GM12878 (cell line): Measurements from ENCODE around the gene DDX46. TPM values are rescaled to one million over a fixed set of nuclear protein-coding genes. Genes with fewer than 3 reads are reported as not detected.
"Not testable (repeated sequence)": the region's sequence is repeated elsewhere in the genome, so short reads cannot be mapped to it uniquely, and the experiment has no call there.

Experiments used
- ATAC-seq: fragments of 200-7000 bp; cut with Tn5 transposase; 3 replicates; pipeline ENCODE4 v1.9.1; 2020; ENCODE audit warnings: mild to moderate bottlenecking, moderate library complexity
- BruUV-seq: library from RNA; stranded (reverse); fragments of 400-500 nt; replicated peaks from 2 replicates; lab custom pipeline; 2021; lab: Mats Ljungman, UMichigan
- CTCF ChIA-PET: fragments of 300-600 bp; sonication (Branson Sonifier 250); formaldehyde crosslinking; extraction: SDS; loops from one replicate; lab custom pipeline; 2021; ENCODE audit warnings: inconsistent platforms; lab: Yijun Ruan, JAX
- POLR2A ChIA-PET: fragments of 350-600 bp; formaldehyde crosslinking; extraction: SDS; loops from one replicate; lab custom pipeline; 2021; ENCODE audit warnings: inconsistent platforms; lab: Charles Lee
- RAD21 ChIA-PET: fragments of 300-600 bp; sonication (Branson Sonifier 250); formaldehyde crosslinking; loops from one replicate; lab custom pipeline; 2023; ENCODE audit warnings: antibody characterized with exemption; ENCODE audit not compliant: unreplicated experiment; lab: Charles Lee
- SMC1A ChIA-PET: fragments of 300-600 bp; sonication (Branson Sonifier 250); formaldehyde crosslinking; loops from one replicate; lab custom pipeline; 2023; ENCODE audit not compliant: unreplicated experiment, uncharacterized antibody; lab: Charles Lee
- DNase-seq: peaks from one replicate; pipeline ENCODE4 v3.0.0-alpha.2; 2011; ENCODE audit warnings: low read depth, low spot score
- FAIRE-seq: peaks from 3 replicates; lab custom pipeline; 2011; peaks lifted over from hg19 to GRCh38; lab: Jason Lieb, UNC
- H2AFZ ChIP-seq: 2 replicates; pipeline ENCODE4 v1.6.0; 2011; ENCODE audit warnings: low read depth, low read length, control low read depth; ENCODE audit not compliant: control insufficient read depth
- H3K27ac ChIP-seq: 2 replicates; pipeline ENCODE4 v1.5.1; 2011; ENCODE audit warnings: control low read depth; ENCODE audit not compliant: control insufficient read depth, insufficient read depth
- H3K27me3 ChIP-seq, 2 experiments: replicated peaks in 1 of 2; 2 replicates each; pipeline versions ENCODE4 v1.6.0 to v1.6.1; 2011; ENCODE audit warnings: low read length in 1 of 2; ENCODE audit not compliant: control insufficient read depth in 2 of 2, insufficient read depth in 2 of 2
- H3K36me3 ChIP-seq, 2 experiments: 2 replicates each; pipeline ENCODE4 v1.5.1; 2011; ENCODE audit warnings: low read length in 1 of 2; ENCODE audit not compliant: control insufficient read depth in 2 of 2, insufficient read depth in 2 of 2
- H3K4me1 ChIP-seq: 2 replicates; pipeline ENCODE4 v1.6.1; 2011; ENCODE audit warnings: mild to moderate bottlenecking, low read length, moderate library complexity, mixed read lengths; ENCODE audit not compliant: control insufficient read depth, insufficient read depth
- H3K4me2 ChIP-seq: 2 replicates; pipeline ENCODE4 v1.6.0; 2011; ENCODE audit warnings: control low read depth; ENCODE audit not compliant: control insufficient read depth, insufficient read depth
- H3K4me3 ChIP-seq: fragments of 200-600 bp; sonication (generic); 2 replicates; pipeline ENCODE4 v1.5.1; 2016
- H3K79me2 ChIP-seq: 2 replicates; pipeline ENCODE4 v1.6.0; 2011; ENCODE audit warnings: low read length; ENCODE audit not compliant: control insufficient read depth, insufficient read depth
- H3K9ac ChIP-seq: 2 replicates; pipeline ENCODE4 v1.8.0; 2011; ENCODE audit warnings: low read length, control low read depth, mixed read lengths; ENCODE audit not compliant: control insufficient read depth, insufficient read depth
- H3K9me3 ChIP-seq: replicated peaks from 3 replicates; pipeline ENCODE4 v1.5.1; 2011; ENCODE audit warnings: mild to moderate bottlenecking, low read length; ENCODE audit not compliant: control insufficient read depth, insufficient read depth
- H4K20me1 ChIP-seq: 2 replicates; pipeline ENCODE4 v1.6.0; 2011; ENCODE audit not compliant: control insufficient read depth, insufficient read depth
- CTCF ChIP-seq, 3 experiments: IDR thresholded peaks in 2 of 3; conservative IDR thresholded peaks in 1 of 3; 2 replicates each; pipeline ENCODE4 v1.5.1; 2011; ENCODE audit warnings: low read depth in 3 of 3, low read length in 3 of 3, mild to moderate bottlenecking in 3 of 3, control low read depth in 2 of 3, moderate library complexity in 2 of 3, inconsistent platforms in 1 of 3, mixed read lengths in 1 of 3; ENCODE audit not compliant: control insufficient read depth in 2 of 3, insufficient read depth in 1 of 3; ENCODE audit errors: extremely low read depth in 1 of 3
- MEF2B ChIP-seq: fragments of 450-650 bp; IDR thresholded peaks from 2 replicates; pipeline ENCODE4 v1.6.1; 2018; ENCODE audit warnings: mild to moderate bottlenecking, moderate library complexity; ENCODE audit not compliant: partially characterized antibody, poor library complexity, severe bottlenecking
- PKNOX1 ChIP-seq: fragments of 450-650 bp; IDR thresholded peaks from 2 replicates; pipeline ENCODE4 v1.6.1; 2016; ENCODE audit warnings: mild to moderate bottlenecking
- RELA ChIP-seq: fragments of 450-650 bp; IDR thresholded peaks from 2 replicates; pipeline ENCODE4 v1.8.0; 2014; ENCODE audit warnings: borderline replicate concordance; ENCODE audit not compliant: partially characterized antibody
- WGBS: methylation state at CpG from one replicate; pipeline ENCODE4 v1.1.6; 2016; ENCODE audit warnings: low lambda C conversion rate; ENCODE audit not compliant: insufficient replicate concordance, insufficient coverage; ENCODE audit errors: missing lambda C conversion rate; 5-methylcytosine and 5-hydroxymethylcytosine counted together
- in situ Hi-C: fragments of 300-500 bp; cut with MboI; formaldehyde crosslinking; loops from 9 replicates; pipeline ENCODE4 v1.14.3; 2018; ENCODE audit warnings: mixed read lengths
- intact Hi-C: fragments of 100-400 bp; cut with micrococcal nuclease; formaldehyde crosslinking; loops from one replicate; pipeline ENCODE4 v1.14.2; 2022; ENCODE audit not compliant: unreplicated experiment
- polyA plus RNA-seq, 11 experiments: library from polyadenylated mRNA; depleted of rRNA in 4 of 11; unstranded in 6 of 11; stranded (reverse) in 5 of 11; fragments of >200 nt; fragmentation: Nextera tagmentation in 4 of 11; fragmentation: Illumina TruSeq in 1 of 11; extraction: Ambion mirVana in 4 of 11; extraction: Trizol in 1 of 11; gene quantifications; 1 replicate in 1 of 11; 2 replicates in 10 of 11; pipeline versions ENCODE4 v1.2.1 to v1.2.3, GENCODE V29; 2011 to 2016; ENCODE audit warnings: inconsistent platforms in 2 of 11, missing spikeins in 2 of 11, low read depth in 1 of 11
- total RNA-seq, 4 experiments: library from RNA; depleted of rRNA in 3 of 4; stranded (reverse); fragments of >200 nt in 3 of 4; fragmentation: Illumina TruSeq in 1 of 4; extraction: Trizol in 1 of 4; gene quantifications; 2 replicates each; pipeline versions ENCODE4 v1.2.1 to v1.2.3, GENCODE V29; 2013 to 2021

Gene DDX46
- total and polyA plus RNA-seq, 10 of the 15 experiments (the other 5 are each of a cell fraction or from before 2014, with no cell fraction given): 23.0 to 77.1 (median 42.2) TPM

GRCh38 chr5:134851307-134851923 lies 92.8 kb downstream of the DDX46 start (continued):
- peak; percentile 37 to 64 (median 59); a peak in 5 of 6 replicates for TF ChIP-seq CTCF (IDR thresholded peaks at IDR 0.05 in 2 of 3, conservative IDR thresholded peaks at IDR 0.05 in 1 of 3; ENCODE audit: control insufficient read depth in 2 of 3, extremely low read depth in 1 of 3, insufficient read depth in 1 of 3, low read depth in 3 of 3, low read length in 3 of 3)
- TF ChIP-seq RELA: no peak
- TF ChIP-seq PKNOX1: peak; percentile 19; the same call in 1 of the 2 replicates
- TF ChIP-seq MEF2B: peak; percentile 66

GRCh38 chr5:134856465-134856864 lies 97.9 kb downstream of the DDX46 start:
- POLR2A ChIA-PET, SMC1A ChIA-PET, in situ Hi-C loops, H3K27ac ChIP-seq, DNase-seq, H3K9me3 ChIP-seq, H3K27me3 ChIP-seq, FAIRE-seq, H3K4me2 ChIP-seq, ATAC-seq, H3K9ac ChIP-seq, RAD21 ChIA-PET, H3K4me3 ChIP-seq, H3K79me2 ChIP-seq, BruUV-seq, CTCF ChIA-PET, H2AFZ ChIP-seq, H4K20me1 ChIP-seq, H3K4me1 ChIP-seq, intact Hi-C loops: not testable (repeated sequence)
- WGBS: 85% methylated on average over 7 of the region's 7 CpGs
- H3K36me3 ChIP-seq: peaks cover 2 to 14% of the 10 kb centered on the region in 2 experiments
